IMR-90 (cell line): ENCODE results near the gene EGF. TPM values are rescaled to one million over a fixed set of nuclear protein-coding genes. Genes with fewer than 3 reads are reported as not detected.

Experiments used
- ATAC-seq: fragments of 200-7000 bp; cut with Tn5 transposase; 2 replicates; pipeline ENCODE4 v1.9.1; 2020; ENCODE audit warnings: low read depth, mild to moderate bottlenecking, moderate library complexity
- BruUV-seq: library from RNA; stranded (reverse); fragments of 400-500 nt; replicated peaks from 2 replicates; lab custom pipeline; 2021; lab: Mats Ljungman, UMichigan
- CTCF ChIA-PET: fragments of 300-600 bp; formaldehyde crosslinking; extraction: SDS; loops from one replicate; lab custom pipeline; 2021; ENCODE audit warnings: antibody characterized with exemption; lab: Yijun Ruan, JAX
- POLR2A ChIA-PET: fragments of 300-600 bp; sonication (Branson Sonifier 250); formaldehyde crosslinking; loops from one replicate; lab custom pipeline; 2022; ENCODE audit warnings: antibody characterized with exemption; ENCODE audit not compliant: unreplicated experiment; lab: Charles Lee
- DNase-seq: peaks from one replicate; pipeline ENCODE4 v3.0.0; 2013
- H2AFZ ChIP-seq: replicated peaks from 2 replicates; pipeline ENCODE3; 2013; ENCODE audit warnings: low read length, mild to moderate bottlenecking; ENCODE audit not compliant: poor library complexity
- H2AK5ac ChIP-seq: 2 replicates; pipeline ENCODE4 v1.6.1; 2013; ENCODE audit warnings: low read depth, low read length, inconsistent platforms
- H2AK9ac ChIP-seq: replicated peaks from 2 replicates; pipeline ENCODE3; 2013; ENCODE audit warnings: mild to moderate bottlenecking, low read depth, low read length, moderate library complexity; ENCODE audit not compliant: poor library complexity
- H2BK120ac ChIP-seq: 2 replicates; pipeline ENCODE4 v1.6.1; 2013; ENCODE audit warnings: low read depth, low read length, inconsistent platforms
- H2BK15ac ChIP-seq: 3 replicates; pipeline ENCODE4 v1.6.1; 2013; ENCODE audit warnings: low read depth, low read length, inconsistent platforms
- H2BK20ac ChIP-seq: 2 replicates; pipeline ENCODE4 v1.6.1; 2013; ENCODE audit warnings: low read depth, mild to moderate bottlenecking, inconsistent platforms, low read length, moderate library complexity
- H2BK5ac ChIP-seq: 2 replicates; pipeline ENCODE4 v1.6.1; 2013; ENCODE audit warnings: mild to moderate bottlenecking, low read depth, low read length, inconsistent platforms; ENCODE audit not compliant: poor library complexity, severe bottlenecking
- H3K14ac ChIP-seq: replicated peaks from 2 replicates; pipeline ENCODE4 v1.6.1; 2013; ENCODE audit warnings: low read depth, low read length, inconsistent platforms
- H3K18ac ChIP-seq: 2 replicates; pipeline ENCODE4 v1.6.1; 2013; ENCODE audit warnings: low read depth, low read length, control low read depth
- H3K23ac ChIP-seq: 2 replicates; pipeline ENCODE4 v1.6.1; 2013; ENCODE audit warnings: low read depth, low read length, inconsistent platforms
- H3K27ac ChIP-seq: 2 replicates; pipeline ENCODE4 v1.5.1; 2013; ENCODE audit warnings: mild to moderate bottlenecking, control low read depth, low read length; ENCODE audit not compliant: insufficient read depth
- H3K27me3 ChIP-seq: 2 replicates; pipeline ENCODE4 v1.6.1; 2013; ENCODE audit warnings: low read length; ENCODE audit not compliant: control insufficient read depth, insufficient read depth
- H3K36me3 ChIP-seq: 2 replicates; pipeline ENCODE4 v1.6.1; 2013; ENCODE audit warnings: low read length, mixed read lengths; ENCODE audit not compliant: control insufficient read depth, insufficient read depth
- H3K4ac ChIP-seq: 2 replicates; pipeline ENCODE4 v1.6.1; 2013; ENCODE audit warnings: low read depth, low read length, inconsistent platforms
- H3K4me1 ChIP-seq: 2 replicates; pipeline ENCODE4 v1.6.1; 2013; ENCODE audit warnings: low read length, mixed read lengths; ENCODE audit not compliant: control insufficient read depth, insufficient read depth
- H3K4me2 ChIP-seq: 2 replicates; pipeline ENCODE4 v1.6.1; 2013; ENCODE audit warnings: low read depth, mild to moderate bottlenecking, control low read depth, low read length, moderate library complexity
- H3K4me3 ChIP-seq: 2 replicates; pipeline ENCODE4 v1.5.1; 2013; ENCODE audit warnings: low read depth, mild to moderate bottlenecking, control low read depth, low read length, moderate library complexity; ENCODE audit not compliant: insufficient read depth
- H3K56ac ChIP-seq: 2 replicates; pipeline ENCODE4 v1.6.1; 2013; ENCODE audit warnings: low read length, inconsistent platforms; ENCODE audit not compliant: insufficient read depth; ENCODE audit errors: extremely low read depth
- H3K79me1 ChIP-seq, 2 experiments: 2 replicates each; pipeline ENCODE4 v1.6.1; 2013; ENCODE audit warnings: low read length in 2 of 2, inconsistent platforms in 1 of 2, low read depth in 1 of 2
- H3K9ac ChIP-seq: 2 replicates; pipeline ENCODE4 v1.6.1; 2013; ENCODE audit warnings: low read depth, low read length, control low read depth
- H3K9me1 ChIP-seq: 2 replicates; pipeline ENCODE4 v1.6.1; 2013; ENCODE audit warnings: low read length, inconsistent platforms; ENCODE audit not compliant: insufficient read depth
- H3K9me3 ChIP-seq: 2 replicates; pipeline ENCODE4 v1.6.1; 2013; ENCODE audit warnings: low read length; ENCODE audit not compliant: control insufficient read depth, insufficient read depth
- H4K20me1 ChIP-seq: 2 replicates; pipeline ENCODE4 v1.6.1; 2013; ENCODE audit warnings: low read length, inconsistent platforms; ENCODE audit not compliant: insufficient read depth
- H4K5ac ChIP-seq: 2 replicates; pipeline ENCODE4 v1.6.1; 2013; ENCODE audit warnings: mild to moderate bottlenecking, low read depth, low read length, control low read depth
- H4K8ac ChIP-seq, 2 experiments: 2 replicates each; pipeline ENCODE4 v1.6.1; 2013; ENCODE audit warnings: low read depth in 2 of 2, low read length in 2 of 2, control low read depth in 1 of 2, inconsistent platforms in 1 of 2
- H4K91ac ChIP-seq: 2 replicates; pipeline ENCODE4 v1.6.1; 2013; ENCODE audit warnings: low read depth, low read length, inconsistent platforms; ENCODE audit not compliant: insufficient read depth
- BHLHE40 ChIP-seq: fragments of 150-350 bp; IDR thresholded peaks from 2 replicates; pipeline ENCODE4 v1.6.1; 2016; ENCODE audit warnings: mild to moderate bottlenecking, low read depth, low read length
- CEBPB ChIP-seq: IDR thresholded peaks from 2 replicates; pipeline ENCODE4 v1.6.1; 2012; ENCODE audit warnings: low read depth, low read length, improper control_type of control experiment
- CHD1 ChIP-seq: IDR thresholded peaks from 2 replicates; pipeline ENCODE4 v1.6.1; 2012; ENCODE audit warnings: low read depth, low read length, improper control_type of control experiment
- ELK1 ChIP-seq: fragments of 150-350 bp; IDR thresholded peaks from 2 replicates; pipeline ENCODE4 v1.6.1; 2016; ENCODE audit warnings: low read depth, mild to moderate bottlenecking, low read length, moderate library complexity, borderline replicate concordance
- FOS ChIP-seq: fragments of 150-350 bp; IDR thresholded peaks from 2 replicates; pipeline ENCODE4 v1.6.1; 2016; ENCODE audit warnings: low read depth, low read length
- MAFK ChIP-seq: IDR thresholded peaks from 2 replicates; pipeline ENCODE4 v1.6.1; 2012; ENCODE audit warnings: low read depth, low read length, improper control_type of control experiment
- MXI1 ChIP-seq: IDR thresholded peaks from 2 replicates; pipeline ENCODE4 v1.6.1; 2012; ENCODE audit warnings: low read depth, mild to moderate bottlenecking, low read length, moderate library complexity, borderline replicate concordance
- NFE2L2 ChIP-seq: fragments of 150-350 bp; IDR thresholded peaks from 2 replicates; pipeline ENCODE4 v1.6.1; 2016; ENCODE audit warnings: low read depth, mild to moderate bottlenecking, low read length
- POLR2A ChIP-seq: IDR thresholded peaks from 2 replicates; pipeline ENCODE4 v1.6.1; 2012; ENCODE audit warnings: mild to moderate bottlenecking, low read depth, low read length
- RAD21 ChIP-seq: IDR thresholded peaks from 2 replicates; pipeline ENCODE4 v1.6.1; 2012; ENCODE audit warnings: low read length, improper control_type of control experiment
- RCOR1 ChIP-seq: IDR thresholded peaks from 2 replicates; pipeline ENCODE4 v1.6.1; 2012; ENCODE audit warnings: mild to moderate bottlenecking, low read length, improper control_type of control experiment; ENCODE audit not compliant: insufficient replicate concordance
- SMC3 ChIP-seq: fragments of 150-350 bp; IDR thresholded peaks from 2 replicates; pipeline ENCODE4 v1.6.1; 2016; ENCODE audit warnings: low read depth, mild to moderate bottlenecking, antibody characterized with exemption, low read length, moderate library complexity
- WGBS, 2 experiments: methylation state at CpG; one replicate each; pipeline versions ENCODE4 v1.1.5 to v1.1.7; 2013; ENCODE audit warnings: missing lambda C conversion rate in 2 of 2; ENCODE audit not compliant: insufficient read length in 1 of 2; ENCODE audit errors: extremely low coverage in 2 of 2; 5-methylcytosine and 5-hydroxymethylcytosine counted together
- dilution Hi-C: fragments of 300-500 bp; cut with HindIII; formaldehyde crosslinking; loops from one replicate; pipeline ENCODE4 v1.14.3; 2018; ENCODE audit warnings: low sequenced_read_pairs; ENCODE audit not compliant: unreplicated experiment
- in situ Hi-C: fragments of 300-500 bp; cut with MboI; formaldehyde crosslinking; loops from 3 replicates; pipeline ENCODE4 v1.14.3; 2019; ENCODE audit warnings: low sequenced_read_pairs, inconsistent platforms, mixed read lengths
- intact Hi-C: fragments of 100-400 bp; cut with micrococcal nuclease; formaldehyde crosslinking; loops from 2 replicates; pipeline ENCODE4 v1.10.0; 2022
- polyA plus RNA-seq, 3 experiments: library from polyadenylated mRNA; depleted of rRNA; stranded (reverse); fragments of >200 nt; gene quantifications; 2 replicates each; pipeline ENCODE4 v1.2.3, GENCODE V29; 2012; ENCODE audit warnings: low replicate concordance in 1 of 3
- total RNA-seq: library from RNA; depleted of rRNA; stranded (reverse); fragments of >200 nt; gene quantifications from 2 replicates; pipeline ENCODE4 v1.2.3, GENCODE V29; 2012
- TF ChIP-seq, protein P1 (sequence below): fragments of 150-350 bp; IDR thresholded peaks from 2 replicates; pipeline ENCODE4 v1.6.1; 2017; ENCODE audit warnings: mild to moderate bottlenecking, antibody characterized with exemption, low read length, low read depth

EGF gene
- total and polyA plus RNA-seq, 2 of the 4 experiments (the other 2 are of a cell fraction) = 1.7 to 2.2 TPM

DNA sequence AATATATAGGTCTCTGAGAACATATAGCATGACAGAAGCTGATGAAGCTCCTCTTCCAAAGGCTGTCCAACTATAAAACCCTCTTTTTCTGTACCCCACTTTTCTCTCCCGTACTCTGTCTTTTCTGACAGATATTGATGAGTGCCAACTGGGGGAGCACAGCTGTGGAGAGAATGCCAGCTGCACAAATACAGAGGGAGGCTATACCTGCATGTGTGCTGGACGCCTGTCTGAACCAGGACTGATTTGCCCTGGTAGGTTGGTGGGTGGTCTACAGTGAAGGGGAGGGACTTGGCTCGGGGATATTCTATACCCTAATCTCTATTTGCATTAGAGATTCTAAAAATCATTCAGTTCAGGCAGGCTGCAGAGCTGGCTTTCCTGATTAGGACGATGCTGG lies 80.4 kb downstream of the EGF start:
- no peak overlapping the region for H3K56ac ChIP-seq
- no peak overlapping the region for H4K5ac ChIP-seq
- no peaks in the 10 kb centered on the region for H3K4me1 ChIP-seq
- no peak overlapping the region for H3K18ac ChIP-seq
- in situ Hi-C loops (no loop called here), dilution Hi-C loops (no loop called here), intact Hi-C loops (loop anchor here (10.0 kb wide), 1 partner anchor 1382 kb away; no protein-coding TSS in a partner anchor)
- CTCF ChIA-PET = interaction anchor here (0.7 kb wide), 1 partner anchor 1441 kb away, joined by 3 read pairs; no protein-coding TSS in a partner anchor
- no peak overlapping the region for H2BK120ac ChIP-seq
- POLR2A ChIA-PET = no interaction called here
- H2BK15ac ChIP-seq = no peak overlapping the region
- no peak overlapping the region for H3K23ac ChIP-seq
- H4K91ac ChIP-seq = no peak overlapping the region
- H2AFZ ChIP-seq = no peak overlapping the region
- ATAC-seq (no peak), DNase-seq (no peak)
- no peaks in the 10 kb centered on the region for H3K79me1 ChIP-seq
- no peak overlapping the region for H2BK20ac ChIP-seq
- no peak overlapping the region for H3K4me2 ChIP-seq
- peaks cover 2% of the 10 kb centered on the region; the same call in 1 of the 2 replicates for H3K27me3 ChIP-seq
- H3K36me3 ChIP-seq = no peaks in the 10 kb centered on the region
- no peak overlapping the region for H3K14ac ChIP-seq
- no peak overlapping the region for H4K8ac ChIP-seq
- no peaks in the 10 kb centered on the region for H4K20me1 ChIP-seq
- H3K4me3 ChIP-seq = no peak overlapping the region
- H2AK5ac ChIP-seq = no peak overlapping the region
- H3K9me3 ChIP-seq = no peaks in the 10 kb centered on the region
- H3K9me1 ChIP-seq = no peaks in the 10 kb centered on the region
- no peak for TF ChIP-seq ELK1
- TF ChIP-seq, protein P1, sequence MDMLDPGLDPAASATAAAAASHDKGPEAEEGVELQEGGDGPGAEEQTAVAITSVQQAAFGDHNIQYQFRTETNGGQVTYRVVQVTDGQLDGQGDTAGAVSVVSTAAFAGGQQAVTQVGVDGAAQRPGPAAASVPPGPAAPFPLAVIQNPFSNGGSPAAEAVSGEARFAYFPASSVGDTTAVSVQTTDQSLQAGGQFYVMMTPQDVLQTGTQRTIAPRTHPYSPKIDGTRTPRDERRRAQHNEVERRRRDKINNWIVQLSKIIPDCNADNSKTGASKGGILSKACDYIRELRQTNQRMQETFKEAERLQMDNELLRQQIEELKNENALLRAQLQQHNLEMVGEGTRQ = no peak
- TF ChIP-seq POLR2A = no peak
- TF ChIP-seq RCOR1 = no peak
- no peak for TF ChIP-seq BHLHE40
- TF ChIP-seq CEBPB = no peak
- TF ChIP-seq NFE2L2 = no peak
- no peak for TF ChIP-seq SMC3
- no peak for TF ChIP-seq CHD1
- no peak for TF ChIP-seq RAD21
- TF ChIP-seq FOS = no peak
- no peak for TF ChIP-seq MXI1
- TF ChIP-seq MAFK = no peak
- no peak overlapping the region for H2AK9ac ChIP-seq
- no peak overlapping the region for H3K9ac ChIP-seq
- H3K27ac ChIP-seq = no peak overlapping the region
- H3K4ac ChIP-seq = no peak overlapping the region
- H2BK5ac ChIP-seq = no peak overlapping the region
- BruUV-seq = no TSS peak
- WGBS, 2 experiments = no CpG with 5 or more reads among the region's 4 CpGs
